Neuronal stem cell (in vitro differentiated cells): ENCODE data around the gene EXOSC3.
"Not testable (repeated sequence)": the region's sequence is repeated elsewhere in the genome, so short reads cannot be mapped to it uniquely, and the experiment has no call there.

Source experiments
- DNase-seq: peaks from one replicate; pipeline ENCODE4 v3.0.0-alpha.2; 2013; ENCODE audit warnings: low spot score
- H2AFZ ChIP-seq: one replicate; pipeline ENCODE4 v1.6.1; 2013; ENCODE audit warnings: mild to moderate bottlenecking, low read length, inconsistent platforms
- H2AK5ac ChIP-seq: 2 replicates; pipeline ENCODE4 v1.6.1; 2013; ENCODE audit warnings: low read depth, mild to moderate bottlenecking, inconsistent platforms, low read length, moderate library complexity, mixed read lengths
- H2BK120ac ChIP-seq: 2 replicates; pipeline ENCODE4 v1.6.1; 2013; ENCODE audit warnings: low read depth, mild to moderate bottlenecking, inconsistent platforms, low read length, moderate library complexity, mixed read lengths
- H2BK12ac ChIP-seq: one replicate; pipeline ENCODE4 v1.6.1; 2013; ENCODE audit warnings: low read length, inconsistent platforms
- H2BK15ac ChIP-seq: 2 replicates; pipeline ENCODE4 v1.6.1; 2013; ENCODE audit warnings: mild to moderate bottlenecking, low read length, inconsistent platforms, mixed read lengths
- H2BK5ac ChIP-seq: one replicate; pipeline ENCODE4 v1.6.1; 2013; ENCODE audit warnings: inconsistent platforms, mild to moderate bottlenecking, low read length, moderate library complexity
- H3K14ac ChIP-seq: one replicate; pipeline ENCODE4 v1.6.1; 2013; ENCODE audit warnings: low read length, inconsistent platforms
- H3K18ac ChIP-seq: 2 replicates; pipeline ENCODE4 v1.6.1; 2013; ENCODE audit warnings: low read length, inconsistent platforms
- H3K23ac ChIP-seq: 2 replicates; pipeline ENCODE4 v1.6.1; 2013; ENCODE audit warnings: low read depth, mild to moderate bottlenecking, mixed read lengths, low read length, inconsistent platforms; ENCODE audit not compliant: poor library complexity
- H3K27ac ChIP-seq: replicated peaks from 3 replicates; pipeline ENCODE4 v1.5.1; 2013; ENCODE audit warnings: low read length, inconsistent platforms
- H3K27me3 ChIP-seq, 3 experiments: 2 replicates each; pipeline ENCODE4 v1.6.1; 2013; ENCODE audit warnings: low read length in 3 of 3, mild to moderate bottlenecking in 2 of 3, inconsistent platforms in 1 of 3, low read depth in 1 of 3, mixed read lengths in 1 of 3, moderate library complexity in 1 of 3; ENCODE audit not compliant: control insufficient read depth in 3 of 3, insufficient read depth in 3 of 3
- H3K36me3 ChIP-seq, 2 donors: replicated peaks in 1 of 2; 2 replicates each; pipeline ENCODE4 v1.6.1; 2013; ENCODE audit warnings: low read length in 2 of 2; ENCODE audit not compliant: control insufficient read depth in 2 of 2, insufficient read depth in 2 of 2
- H3K4ac ChIP-seq: 2 replicates; pipeline ENCODE4 v1.6.1; 2013; ENCODE audit warnings: inconsistent platforms, mild to moderate bottlenecking, low read length, moderate library complexity
- H3K4me1 ChIP-seq, 2 donors: 1 replicate in 1 of 2; 2 replicates in 1 of 2; pipeline ENCODE4 v1.6.1; 2013; ENCODE audit warnings: low read length in 2 of 2, low read depth in 1 of 2; ENCODE audit not compliant: control insufficient read depth in 2 of 2, insufficient read depth in 1 of 2
- H3K4me2 ChIP-seq: one replicate; pipeline ENCODE4 v1.6.1; 2013; ENCODE audit warnings: mild to moderate bottlenecking, low read length, inconsistent platforms; ENCODE audit not compliant: insufficient read depth, poor library complexity, severe bottlenecking
- H3K4me3 ChIP-seq, 2 donors: 2 replicates each; pipeline ENCODE4 v1.5.1; 2013; ENCODE audit warnings: low read length in 2 of 2, mild to moderate bottlenecking in 2 of 2, inconsistent platforms in 1 of 2, moderate library complexity in 1 of 2
- H3K79me1 ChIP-seq: one replicate; pipeline ENCODE4 v1.6.1; 2013; ENCODE audit warnings: low read depth, mild to moderate bottlenecking, inconsistent platforms, low read length, moderate library complexity
- H3K9ac ChIP-seq: one replicate; pipeline ENCODE4 v1.6.1; 2013; ENCODE audit warnings: mild to moderate bottlenecking, low read depth, low read length, inconsistent platforms; ENCODE audit not compliant: poor library complexity
- H3K9me3 ChIP-seq, 2 donors: replicated peaks in 1 of 2; 2 replicates each; pipeline versions ENCODE3 to v1.6.1; 2013; ENCODE audit warnings: low read length in 2 of 2, mild to moderate bottlenecking in 2 of 2, inconsistent platforms in 1 of 2, low read depth in 1 of 2, mixed read lengths in 1 of 2, moderate library complexity in 1 of 2; ENCODE audit not compliant: control insufficient read depth in 2 of 2, insufficient read depth in 1 of 2
- H4K8ac ChIP-seq: one replicate; pipeline ENCODE4 v1.6.1; 2013; ENCODE audit warnings: low read depth, mild to moderate bottlenecking, inconsistent platforms, low read length, moderate library complexity
- H4K91ac ChIP-seq: one replicate; pipeline ENCODE4 v1.6.1; 2013; ENCODE audit warnings: low read length, low read depth, mild to moderate bottlenecking, inconsistent platforms; ENCODE audit not compliant: poor library complexity
- WGBS, 2 donors: extraction: QIAGEN DNeasy Blood & Tissue Kit; methylation state at CpG; one replicate each; pipeline ENCODE4 v1.1.7; 2013; ENCODE audit warnings: missing lambda C conversion rate in 2 of 2, mixed read lengths in 1 of 2; ENCODE audit not compliant: insufficient read length in 2 of 2, insufficient replicate concordance in 1 of 2; ENCODE audit errors: extremely low coverage in 2 of 2; 5-methylcytosine and 5-hydroxymethylcytosine counted together

Gene EXOSC3

DNA sequence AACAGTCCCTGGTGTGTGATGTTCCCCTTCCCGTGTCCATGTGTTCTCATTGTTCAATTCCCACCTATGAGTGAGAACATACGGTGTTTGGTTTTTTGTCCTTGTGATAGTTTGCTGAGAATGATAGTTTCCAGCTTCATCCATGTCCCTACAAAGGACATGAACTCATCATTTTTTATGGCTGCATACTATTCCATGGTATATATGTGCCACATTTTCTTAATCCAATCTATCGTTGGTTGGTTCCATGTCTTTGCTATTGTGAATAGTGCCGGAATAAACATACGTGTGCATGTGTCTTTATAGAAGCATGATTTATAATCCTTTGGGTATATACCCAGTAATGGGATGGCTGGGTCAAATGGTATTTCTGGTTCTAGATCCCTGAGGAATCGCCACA, 19.6 kb downstream of the EXOSC3 start:
- not testable (repeated sequence) for H3K4me3 ChIP-seq, H4K91ac ChIP-seq, H2BK5ac ChIP-seq, H3K4ac ChIP-seq, H2AFZ ChIP-seq, H2BK120ac ChIP-seq, H4K8ac ChIP-seq, H3K14ac ChIP-seq, H2AK5ac ChIP-seq, DNase-seq, H3K18ac ChIP-seq, H2BK12ac ChIP-seq, H3K27me3 ChIP-seq, H3K4me1 ChIP-seq, H3K9me3 ChIP-seq, H2BK15ac ChIP-seq, H3K27ac ChIP-seq, H3K4me2 ChIP-seq, H3K9ac ChIP-seq, H3K79me1 ChIP-seq, H3K23ac ChIP-seq
- peaks cover 6 to 23% of the 10 kb centered on the region in 2 donors for H3K36me3 ChIP-seq
- no CpG with 5 or more reads among the region's 6 CpGs for WGBS, 2 donors

DNA sequence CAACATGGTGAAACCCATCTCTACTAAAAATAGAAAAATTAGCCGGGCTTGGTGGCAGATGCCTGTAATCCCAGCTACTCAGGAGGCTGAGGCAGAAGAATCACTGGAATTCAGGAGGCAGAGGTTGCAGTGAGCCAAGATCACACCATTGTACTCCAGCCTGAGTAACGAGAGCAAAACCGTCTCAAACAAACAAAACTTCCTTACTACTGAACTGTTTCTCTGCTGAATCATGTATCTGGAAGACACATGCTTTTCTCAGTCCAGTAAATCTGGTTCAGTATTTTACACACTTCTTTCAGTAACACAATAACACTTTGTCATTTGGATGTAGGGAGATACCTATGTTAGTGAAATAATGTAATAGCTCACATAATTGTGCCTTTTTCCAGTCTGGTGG, 23.4 kb downstream of the EXOSC3 start:
- Histone ChIP-seq H3K4ac (no peak overlapping the region), H3K18ac (no peak overlapping the region), H3K4me3 (no peak overlapping the region), H2BK15ac (no peak overlapping the region), H3K36me3 (peaks cover 4 to 15% of the 10 kb centered on the region in 2 donors), H3K4me1 (no peaks in the 10 kb centered on the region), H2AK5ac (no peak overlapping the region), H3K23ac (no peak overlapping the region), H3K27me3 (no peaks in the 10 kb centered on the region), H3K27ac (no peak overlapping the region), H3K9ac (no peak overlapping the region), H3K79me1 (no peaks in the 10 kb centered on the region), H2BK120ac (no peak overlapping the region), H3K14ac (no peak overlapping the region), H4K8ac (no peak overlapping the region), H4K91ac (no peak overlapping the region), H2BK5ac (no peak overlapping the region), H2AFZ (no peak overlapping the region), H2BK12ac (no peak overlapping the region), H3K9me3 (peaks cover 0 to 2% of the 10 kb centered on the region in 2 donors), H3K4me2 (no peak overlapping the region)
- WGBS, 2 donors: no CpG with 5 or more reads among the region's 3 CpGs
- no peak for DNase-seq

- Histone ChIP-seq H2BK12ac (no peak overlapping the region), H3K27ac (peak overlapping the region; percentile 51), H3K4me3 (no peak overlapping the region), H3K14ac (no peak overlapping the region), H3K79me1 (no peaks in the 10 kb centered on the region), H2AK5ac (no peak overlapping the region), H3K27me3 (no peaks in the 10 kb centered on the region), H3K4ac (no peak overlapping the region), H2AFZ (no peak overlapping the region), H3K4me1 (no peaks in the 10 kb centered on the region), H3K4me2 (no peak overlapping the region), H3K9ac (no peak overlapping the region), H2BK5ac (no peak overlapping the region), H2BK15ac (no peak overlapping the region), H3K23ac (no peak overlapping the region), H3K18ac (no peak overlapping the region), H4K8ac (no peak overlapping the region), H3K9me3 (peaks cover 0 to 2% of the 10 kb centered on the region in 2 donors), H2BK120ac (no peak overlapping the region), H4K91ac (no peak overlapping the region), H3K36me3 (peaks cover 4 to 15% of the 10 kb centered on the region in 2 donors)
- WGBS, 2 donors: no CpG with 5 or more reads among the region's 7 CpGs
- no peak for DNase-seq
Measured at GRCh38 chr9:37760416-37761161, 24.3 kb downstream of the EXOSC3 start.

DNA sequence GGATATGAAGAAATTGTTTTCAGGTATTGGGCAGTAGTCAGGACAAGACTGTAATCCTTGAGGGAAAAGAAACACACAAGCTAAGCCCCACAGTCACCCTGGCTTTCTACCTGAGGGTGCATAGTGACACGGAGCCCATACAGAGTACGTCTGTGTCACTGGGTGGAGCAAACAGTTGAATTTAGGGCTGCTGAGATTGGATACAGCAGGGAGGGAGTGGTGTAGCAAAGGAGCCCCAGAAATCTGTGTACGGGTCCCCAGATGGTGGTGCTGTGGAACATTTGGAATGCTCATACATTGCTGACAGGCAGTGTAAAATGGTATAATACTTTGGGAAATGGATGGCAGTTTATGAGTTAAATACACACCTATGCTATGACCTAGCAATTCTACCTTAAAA, 26.1 kb downstream of the EXOSC3 start:
- Histone ChIP-seq H2AK5ac (no peak overlapping the region), H2BK120ac (no peak overlapping the region), H2BK5ac (no peak overlapping the region), H3K9me3 (peaks cover 0 to 2% of the 10 kb centered on the region in 2 donors), H3K27ac (no peak overlapping the region), H4K91ac (no peak overlapping the region), H3K14ac (no peak overlapping the region), H3K79me1 (no peaks in the 10 kb centered on the region), H2AFZ (no peak overlapping the region), H3K4me2 (no peak overlapping the region), H2BK12ac (no peak overlapping the region), H3K18ac (no peak overlapping the region), H3K4me3 (no peak overlapping the region), H3K4me1 (peaks cover 0 to 4% of the 10 kb centered on the region in 2 donors), H2BK15ac (no peak overlapping the region), H3K27me3 (no peaks in the 10 kb centered on the region), H3K23ac (no peak overlapping the region), H4K8ac (no peak overlapping the region), H3K9ac (no peak overlapping the region), H3K36me3 (peaks cover 2 to 6% of the 10 kb centered on the region in 2 donors), H3K4ac (no peak overlapping the region)
- WGBS, 2 donors: no CpG with 5 or more reads among the region's 3 CpGs
- DNase-seq: no peak
